ENCODE measurements around the gene NOP14.

DNA sequence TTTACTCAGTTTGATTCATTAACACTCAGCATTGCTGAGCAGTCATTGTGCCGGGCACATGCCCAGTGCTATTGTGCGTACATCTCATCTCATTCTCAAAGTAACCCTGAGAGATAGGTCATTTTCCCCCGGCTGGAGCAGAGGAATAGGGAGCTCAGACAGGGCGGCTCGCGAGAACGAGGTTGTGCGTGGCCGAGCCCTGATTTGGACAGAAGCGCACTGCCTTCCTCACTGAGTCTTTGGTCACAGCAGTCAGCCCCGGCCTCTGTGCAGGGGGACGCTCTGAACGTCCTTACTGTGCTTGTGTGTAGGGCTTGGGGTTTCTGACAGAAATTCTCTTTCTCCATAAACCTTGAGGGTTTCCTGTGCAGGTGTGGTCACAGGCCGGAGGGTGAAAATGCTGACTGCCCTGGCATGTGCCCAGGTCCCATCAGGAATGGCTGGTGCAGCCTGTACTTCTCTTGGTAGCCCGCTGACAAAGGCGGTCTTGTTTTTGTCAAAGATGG, 39.5 kb downstream of the NOP14 start:
- TF ChIP-seq, protein P1, sequence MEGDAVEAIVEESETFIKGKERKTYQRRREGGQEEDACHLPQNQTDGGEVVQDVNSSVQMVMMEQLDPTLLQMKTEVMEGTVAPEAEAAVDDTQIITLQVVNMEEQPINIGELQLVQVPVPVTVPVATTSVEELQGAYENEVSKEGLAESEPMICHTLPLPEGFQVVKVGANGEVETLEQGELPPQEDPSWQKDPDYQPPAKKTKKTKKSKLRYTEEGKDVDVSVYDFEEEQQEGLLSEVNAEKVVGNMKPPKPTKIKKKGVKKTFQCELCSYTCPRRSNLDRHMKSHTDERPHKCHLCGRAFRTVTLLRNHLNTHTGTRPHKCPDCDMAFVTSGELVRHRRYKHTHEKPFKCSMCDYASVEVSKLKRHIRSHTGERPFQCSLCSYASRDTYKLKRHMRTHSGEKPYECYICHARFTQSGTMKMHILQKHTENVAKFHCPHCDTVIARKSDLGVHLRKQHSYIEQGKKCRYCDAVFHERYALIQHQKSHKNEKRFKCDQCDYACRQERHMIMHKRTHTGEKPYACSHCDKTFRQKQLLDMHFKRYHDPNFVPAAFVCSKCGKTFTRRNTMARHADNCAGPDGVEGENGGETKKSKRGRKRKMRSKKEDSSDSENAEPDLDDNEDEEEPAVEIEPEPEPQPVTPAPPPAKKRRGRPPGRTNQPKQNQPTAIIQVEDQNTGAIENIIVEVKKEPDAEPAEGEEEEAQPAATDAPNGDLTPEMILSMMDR (IDR thresholded peaks at IDR 0.05; ENCODE audit: borderline replicate concordance, extremely low read depth, low read length, poor library complexity, severe bottlenecking), result no peak
- no peak for TF ChIP-seq EZH2 (IDR thresholded peaks at IDR 0.05; ENCODE audit: borderline replicate concordance, low read depth, low read length, severe bottlenecking)
